HAP-1 (cell line): ENCODE results near the gene CCR9.
A peak's percentile ranks its signal among the peaks of the same experiment; 100 is the strongest.

ENCODE experiments used
- DNase-seq, 2 experiments: peaks; one replicate each; pipeline ENCODE4 v3.0.0-alpha.2; 2016 to 2020; ENCODE audit warnings: low spot score in 2 of 2
- H3K27me3 ChIP-seq: fragments of 250-450 bp; sonication (Bioruptor Pico); 2 replicates; pipeline ENCODE4 v1.5.1; 2020; ENCODE audit warnings: low read depth, mild to moderate bottlenecking, moderate library complexity
- H3K36me3 ChIP-seq: fragments of 250-450 bp; sonication (Bioruptor Pico); replicated peaks from 2 replicates; pipeline ENCODE4 v1.5.1; 2020; ENCODE audit warnings: mild to moderate bottlenecking
- H3K4me1 ChIP-seq: fragments of 250-450 bp; sonication (Bioruptor Pico); 2 replicates; pipeline ENCODE4 v1.5.1; 2020; ENCODE audit warnings: mild to moderate bottlenecking
- H3K4me3 ChIP-seq: fragments of 250-450 bp; sonication (Bioruptor Pico); 2 replicates; pipeline ENCODE4 v1.5.1; 2020; ENCODE audit warnings: mild to moderate bottlenecking, moderate library complexity
- H3K9me3 ChIP-seq: fragments of 250-450 bp; sonication (Bioruptor Pico); 2 replicates; pipeline ENCODE4 v1.5.1; 2020; ENCODE audit warnings: mild to moderate bottlenecking, moderate library complexity
- in situ Hi-C: fragments of 300-500 bp; cut with MboI; formaldehyde crosslinking; loops from 3 replicates; pipeline ENCODE4 v1.14.3; 2020; ENCODE audit warnings: low sequenced_read_pairs, inconsistent platforms, mixed read lengths

The CCR9 gene

GRCh38 chr3:45921158-45922038 is 35.1 kb downstream of the CCR9 start:
- H3K36me3 ChIP-seq: peaks cover 29% of the 10 kb centered on the region
- no peak overlapping the region for H3K4me3 ChIP-seq
- in situ Hi-C loops: loop anchor here (10.0 kb wide), 1 partner anchor 887 kb away; no protein-coding TSS in a partner anchor
- no peaks in the 10 kb centered on the region for H3K4me1 ChIP-seq
- DNase-seq: no peak
- H3K27me3 ChIP-seq: no peaks in the 10 kb centered on the region
- H3K9me3 ChIP-seq: no peaks in the 10 kb centered on the region

- Histone ChIP-seq H3K27me3 (no peaks in the 10 kb centered on the region), H3K4me3 (no peak overlapping the region), H3K9me3 (no peaks in the 10 kb centered on the region), H3K4me1 (no peaks in the 10 kb centered on the region), H3K36me3 (peaks cover 32% of the 10 kb centered on the region)
- no peak for DNase-seq
- in situ Hi-C loops: loop anchor here (10.0 kb wide), 1 partner anchor 887 kb away; no protein-coding TSS in a partner anchor
Observed at GRCh38 chr3:45922039-45922326, 35.6 kb downstream of the CCR9 start.

- Histone ChIP-seq H3K36me3 (peaks cover 39% of the 10 kb centered on the region), H3K4me1 (no peaks in the 10 kb centered on the region)
- in situ Hi-C loops: loop anchor here (10.0 kb wide), 1 partner anchor 888 kb away; no protein-coding TSS in a partner anchor
Observed at GRCh38 chr3:45922950-45923590, 36.7 kb downstream of the CCR9 start.

GRCh38 chr3:45923755-45924154 is 37.4 kb downstream of the CCR9 start:
- peaks cover 42% of the 10 kb centered on the region for H3K36me3 ChIP-seq
- no peak for DNase-seq
- in situ Hi-C loops: loop anchor here (10.0 kb wide), 1 partner anchor 889 kb away; no protein-coding TSS in a partner anchor
- no peaks in the 10 kb centered on the region for H3K4me1 ChIP-seq
- no peaks in the 10 kb centered on the region for H3K27me3 ChIP-seq
- no peaks in the 10 kb centered on the region for H3K9me3 ChIP-seq
- no peak overlapping the region for H3K4me3 ChIP-seq

More at GRCh38 chr3:45922950-45923590, 36.7 kb downstream of the CCR9 start:
- DNase-seq: no peak
- Histone ChIP-seq H3K27me3 (no peaks in the 10 kb centered on the region), H3K9me3 (no peaks in the 10 kb centered on the region), H3K4me3 (no peak overlapping the region)

GRCh38 chr3:45927881-45928280 is 41.5 kb downstream of the CCR9 start:
- H3K36me3 ChIP-seq: peaks cover 60% of the 10 kb centered on the region
- H3K4me3 ChIP-seq: no peak overlapping the region
- in situ Hi-C loops: loop anchor here (10.0 kb wide), 1 partner anchor 893 kb away; no protein-coding TSS in a partner anchor
- DNase-seq: no peak
- no peaks in the 10 kb centered on the region for H3K27me3 ChIP-seq
- H3K9me3 ChIP-seq: no peaks in the 10 kb centered on the region
- no peaks in the 10 kb centered on the region for H3K4me1 ChIP-seq

- no peaks in the 10 kb centered on the region for H3K9me3 ChIP-seq
- H3K4me3 ChIP-seq: no peak overlapping the region
- in situ Hi-C loops: loop anchor here (10.0 kb wide), 1 partner anchor 894 kb away; no protein-coding TSS in a partner anchor
- H3K36me3 ChIP-seq: peaks cover 63% of the 10 kb centered on the region
- H3K4me1 ChIP-seq: no peaks in the 10 kb centered on the region
- peak in 1 of 2 experiments; percentile 59 for DNase-seq
- H3K27me3 ChIP-seq: no peaks in the 10 kb centered on the region
Observed at GRCh38 chr3:45929042-45929679, 42.8 kb downstream of the CCR9 start.

GRCh38 chr3:45931496-45931895 is 45.2 kb downstream of the CCR9 start:
- Histone ChIP-seq H3K27me3 (no peaks in the 10 kb centered on the region), H3K36me3 (peaks cover 79% of the 10 kb centered on the region), H3K4me3 (no peak overlapping the region), H3K9me3 (no peaks in the 10 kb centered on the region), H3K4me1 (no peaks in the 10 kb centered on the region)
- no peak for DNase-seq
- in situ Hi-C loops: loop anchor here (5.0 kb wide), 1 partner anchor 146 kb away; no protein-coding TSS in a partner anchor

GRCh38 chr3:45932112-45932511 is 45.8 kb downstream of the CCR9 start:
- Histone ChIP-seq H3K9me3 (no peaks in the 10 kb centered on the region), H3K27me3 (no peaks in the 10 kb centered on the region), H3K36me3 (peaks cover 78% of the 10 kb centered on the region), H3K4me1 (no peaks in the 10 kb centered on the region), H3K4me3 (no peak overlapping the region)
- DNase-seq: no peak
- in situ Hi-C loops: loop anchor here (5.0 kb wide), 1 partner anchor 145 kb away; no protein-coding TSS in a partner anchor

- Histone ChIP-seq H3K36me3 (peaks cover 79% of the 10 kb centered on the region), H3K9me3 (no peaks in the 10 kb centered on the region), H3K4me3 (no peak overlapping the region), H3K27me3 (no peaks in the 10 kb centered on the region), H3K4me1 (no peaks in the 10 kb centered on the region)
- no peak for DNase-seq
- in situ Hi-C loops: loop anchor here (5.0 kb wide), 1 partner anchor 144 kb away; no protein-coding TSS in a partner anchor
Observed at GRCh38 chr3:45933591-45933990, 47.2 kb downstream of the CCR9 start.

GRCh38 chr3:45936261-45936660 is 49.9 kb downstream of the CCR9 start:
- in situ Hi-C loops: no loop called here

GRCh38 chr3:45937206-45938042 is 51.1 kb downstream of the CCR9 start:
- Histone ChIP-seq H3K4me1 (no peaks in the 10 kb centered on the region), H3K27me3 (no peaks in the 10 kb centered on the region), H3K9me3 (no peaks in the 10 kb centered on the region), H3K36me3 (peaks cover 50% of the 10 kb centered on the region), H3K4me3 (no peak overlapping the region)
- in situ Hi-C loops: no loop called here
- DNase-seq: no peak

More at GRCh38 chr3:45936261-45936660, 49.9 kb downstream of the CCR9 start:
- Histone ChIP-seq H3K4me1 (no peaks in the 10 kb centered on the region), H3K4me3 (no peak overlapping the region), H3K27me3 (no peaks in the 10 kb centered on the region), H3K9me3 (no peaks in the 10 kb centered on the region), H3K36me3 (peaks cover 57% of the 10 kb centered on the region)
- DNase-seq: no peak

GRCh38 chr3:45938043-45938435 is 51.7 kb downstream of the CCR9 start:
- H3K4me1 ChIP-seq: no peaks in the 10 kb centered on the region
- no peak overlapping the region for H3K4me3 ChIP-seq
- H3K27me3 ChIP-seq: no peaks in the 10 kb centered on the region
- H3K9me3 ChIP-seq: no peaks in the 10 kb centered on the region
- in situ Hi-C loops: no loop called here
- peaks cover 43% of the 10 kb centered on the region for H3K36me3 ChIP-seq
- DNase-seq: no peak

- Histone ChIP-seq H3K4me3 (no peak overlapping the region), H3K36me3 (peaks cover 41% of the 10 kb centered on the region), H3K9me3 (no peaks in the 10 kb centered on the region), H3K4me1 (no peaks in the 10 kb centered on the region), H3K27me3 (no peaks in the 10 kb centered on the region)
- in situ Hi-C loops: no loop called here
- peak; percentile 72 to 85 for DNase-seq
Observed at GRCh38 chr3:45938864-45939263, 52.5 kb downstream of the CCR9 start.
